HepG2 (cell line): ENCODE data around the gene SPP1. TPM values are rescaled to one million over a fixed set of nuclear protein-coding genes. Genes with fewer than 3 reads are reported as not detected.

ENCODE experiments used
- ATAC-seq: fragments of 200-7000 bp; cut with Tn5 transposase; 3 replicates; pipeline ENCODE4 v1.9.1; 2020; ENCODE audit warnings: mild to moderate bottlenecking, moderate library complexity
- BruUV-seq: library from RNA; stranded (reverse); fragments of 400-500 nt; replicated peaks from 2 replicates; lab custom pipeline; 2021; lab: Mats Ljungman, UMichigan
- CTCF ChIA-PET: fragments of 300-600 bp; formaldehyde crosslinking; extraction: SDS; loops from one replicate; lab custom pipeline; 2021; ENCODE audit warnings: low total read pairs, inconsistent platforms, low intra/inter-chr PET ratio; lab: Yijun Ruan, JAX
- POLR2A ChIA-PET: fragments of 350-600 bp; sonication (Branson Sonifier 250); formaldehyde crosslinking; loops from one replicate; lab custom pipeline; 2020; ENCODE audit warnings: antibody characterized with exemption, inconsistent platforms; lab: Yijun Ruan, JAX
- DNase-seq: peaks from one replicate; pipeline ENCODE4 v3.0.0-alpha.2; 2015; ENCODE audit warnings: low spot score
- FAIRE-seq: peaks from 3 replicates; lab custom pipeline; 2011; peaks lifted over from hg19 to GRCh38; lab: Jason Lieb, UNC
- H2AFZ ChIP-seq: one replicate; pipeline ENCODE4 v1.6.1; 2011; ENCODE audit warnings: low read length, inconsistent platforms
- H3K27ac ChIP-seq: fragments of 300-600 bp; 3 replicates; pipeline ENCODE4 v1.8.0; 2011; ENCODE audit warnings: mixed run types, mild to moderate bottlenecking, mixed read lengths, low read length, inconsistent platforms; ENCODE audit not compliant: insufficient read depth; ENCODE audit errors: extremely low read length
- H3K27me3 ChIP-seq, 2 experiments: fragments of 200-600 bp in 1 of 2; 2 replicates in 1 of 2; 3 replicates in 1 of 2; pipeline versions ENCODE4 v1.6.0 to v1.8.0; 2011; ENCODE audit warnings: low read length in 2 of 2, mild to moderate bottlenecking in 2 of 2, moderate library complexity in 2 of 2, inconsistent platforms in 1 of 2; ENCODE audit not compliant: insufficient read depth in 2 of 2, control insufficient read depth in 1 of 2
- H3K36me3 ChIP-seq, 2 experiments: fragments of 200-600 bp in 1 of 2; replicated peaks in 1 of 2; 2 replicates in 1 of 2; 3 replicates in 1 of 2; pipeline versions ENCODE4 v1.5.1 to v1.8.0; 2011; ENCODE audit warnings: low read length in 2 of 2, inconsistent platforms in 1 of 2; ENCODE audit not compliant: insufficient read depth in 2 of 2, control insufficient read depth in 1 of 2
- H3K4me1 ChIP-seq: 2 replicates; pipeline ENCODE4 v1.5.1; 2012; ENCODE audit warnings: low read length, inconsistent platforms; ENCODE audit not compliant: insufficient read depth
- H3K4me2 ChIP-seq: 2 replicates; pipeline ENCODE4 v1.6.0; 2011; ENCODE audit warnings: low read depth, low read length, inconsistent platforms
- H3K4me3 ChIP-seq, 3 experiments: fragments of 200-600 bp in 1 of 3; sonication (generic), shearing (Covaris generic) in 1 of 3; replicated peaks in 1 of 3; 2 replicates each; pipeline ENCODE4 v1.5.1; 2011 to 2016; ENCODE audit warnings: low read length in 3 of 3, inconsistent platforms in 2 of 3, low read depth in 2 of 3, mild to moderate bottlenecking in 2 of 3, control low read depth in 1 of 3, mixed read lengths in 1 of 3; ENCODE audit not compliant: insufficient read depth in 1 of 3
- H3K79me2 ChIP-seq: one replicate; pipeline ENCODE4 v1.6.1; 2011; ENCODE audit warnings: low read length, inconsistent platforms; ENCODE audit not compliant: insufficient read depth
- H3K9ac ChIP-seq: 2 replicates; pipeline ENCODE4 v1.6.0; 2011; ENCODE audit warnings: mild to moderate bottlenecking, low read depth, low read length, inconsistent platforms; ENCODE audit not compliant: insufficient read depth
- H3K9me3 ChIP-seq: 2 replicates; pipeline ENCODE4 v1.5.1; 2012; ENCODE audit warnings: mild to moderate bottlenecking, low read length
- H4K20me1 ChIP-seq: 2 replicates; pipeline ENCODE4 v1.6.0; 2011; ENCODE audit warnings: inconsistent platforms, mild to moderate bottlenecking, low read length, moderate library complexity; ENCODE audit not compliant: insufficient read depth
- ATF7 ChIP-seq, 2 experiments: fragments of 450-650 bp in 1 of 2; sonication (generic) in 1 of 2; formaldehyde crosslinking in 1 of 2; IDR thresholded peaks; 2 replicates each; pipeline versions ENCODE4 v1.4.0 to v1.6.1; 2016 to 2020; ENCODE audit warnings: antibody characterized with exemption in 1 of 2, mild to moderate bottlenecking in 1 of 2, missing genetic modification reagents in 1 of 2
- CCAR2 ChIP-seq: fragments of 200-400 bp; formaldehyde crosslinking; optimal IDR thresholded peaks from 2 replicates; pipeline ENCODE3; 2018; ENCODE audit warnings: low read depth, mild to moderate bottlenecking, low read length, moderate library complexity
- CEBPB ChIP-seq: IDR thresholded peaks from 2 replicates; pipeline ENCODE4 v1.6.1; 2011; ENCODE audit warnings: low read depth, low read length, improper control_type of control experiment, borderline replicate concordance
- KLF16 ChIP-seq, 2 experiments: sonication (generic) in 1 of 2; formaldehyde crosslinking in 1 of 2; IDR thresholded peaks; 2 replicates each; pipeline versions ENCODE4 v1.6.1 to v1.8.0; 2016 to 2023; ENCODE audit warnings: missing genetic modification reagents in 2 of 2, missing compliant biosample characterization in 1 of 2
- MEIS2 ChIP-seq: sonication (generic); formaldehyde crosslinking; IDR thresholded peaks from 2 replicates; pipeline ENCODE4 v1.9.0; 2021; ENCODE audit warnings: mild to moderate bottlenecking, missing genetic modification reagents
- RXRA ChIP-seq: sonication (generic); formaldehyde crosslinking; IDR thresholded peaks from 2 replicates; pipeline ENCODE4 v1.5.1; 2020; ENCODE audit warnings: missing genetic modification reagents
- SKI ChIP-seq: fragments of 450-650 bp; IDR thresholded peaks from one replicate; pipeline ENCODE4 v1.6.1; 2018; ENCODE audit warnings: mild to moderate bottlenecking; ENCODE audit not compliant: partially characterized antibody
- ZFP36L2 ChIP-seq: sonication (generic); formaldehyde crosslinking; IDR thresholded peaks from 2 replicates; pipeline ENCODE4 v1.4.0; 2020; ENCODE audit warnings: missing genetic modification reagents
- ZNF607 ChIP-seq: sonication (generic); formaldehyde crosslinking; IDR thresholded peaks from 2 replicates; pipeline ENCODE4 v1.5.1; 2020; ENCODE audit warnings: missing genetic modification reagents, mild to moderate bottlenecking, borderline replicate concordance
- WGBS: methylation state at CpG from one replicate; pipeline ENCODE4 v1.1.6; 2017; ENCODE audit warnings: low lambda C conversion rate; 5-methylcytosine and 5-hydroxymethylcytosine counted together
- in situ Hi-C: cut with HindIII; loops from 2 replicates; pipeline ENCODE4 v1.10.0; 2017; ENCODE audit warnings: low pct_unique_long_range_greater_than_20kb; ENCODE audit not compliant: extremely low pct_ligation_motif_present
- intact Hi-C: fragments of 100-400 bp; cut with micrococcal nuclease; formaldehyde crosslinking; loops from one replicate; pipeline ENCODE4 v1.10.0; 2022; ENCODE audit not compliant: unreplicated experiment
- polyA plus RNA-seq, 8 experiments: library from polyadenylated mRNA; depleted of rRNA in 3 of 8; stranded (reverse) in 7 of 8; unstranded in 1 of 8; fragments of >200 nt; fragmentation: Illumina TruSeq in 4 of 8; extraction: Trizol in 4 of 8; gene quantifications; 2 replicates each; pipeline versions ENCODE4 v1.2.1 to v1.2.3, GENCODE V29; 2011 to 2016; ENCODE audit warnings: low read depth in 4 of 8, missing spikeins in 1 of 8, mixed read lengths in 1 of 8; ENCODE audit not compliant: insufficient read depth in 1 of 8
- total RNA-seq, 5 experiments: library from RNA; depleted of rRNA; stranded (reverse); fragments of >200 nt; fragmentation: Illumina TruSeq; extraction: Trizol; gene quantifications; 2 replicates each; pipeline ENCODE4 v1.2.3, GENCODE V29; 2016; ENCODE audit warnings: low read depth in 1 of 5
- TF ChIP-seq, protein P1 (sequence below): sonication (generic); formaldehyde crosslinking; IDR thresholded peaks from 2 replicates; pipeline ENCODE4 v1.9.0; 2021; ENCODE audit warnings: mild to moderate bottlenecking, missing genetic modification reagents

Gene SPP1
- total and polyA plus RNA-seq, 2 of the 13 experiments (the other 11 are each of a cell fraction or from before 2014, with no cell fraction given) = 682 to 788 TPM

GRCh38 chr4:88012647-88013046 lies 37.1 kb downstream of the SPP1 start:
- in situ Hi-C loops = no loop called here
- H2AFZ ChIP-seq = no peak overlapping the region
- CTCF ChIA-PET = no interaction called here
- H3K4me2 ChIP-seq = no peak overlapping the region
- H3K9ac ChIP-seq = no peak overlapping the region
- intact Hi-C loops = no loop called here
- no peaks in the 10 kb centered on the region for H3K36me3 ChIP-seq
- H3K9me3 ChIP-seq = no peaks in the 10 kb centered on the region
- WGBS = 78% methylated on average over 3 of the region's 3 CpGs
- no peak for TF ChIP-seq KLF16 (CRISPR knock-in tag; IDR thresholded peaks at IDR 0.05)
- no peak for TF ChIP-seq RXRA (CRISPR knock-in tag)
- TF ChIP-seq CEBPB = peak; percentile 75
- TF ChIP-seq ATF7 (IDR thresholded peaks at IDR 0.05) = 0 out of 2 replicates have a peak, but pooled peaks have one; percentile 21
- no peak for TF ChIP-seq ATF7 (CRISPR knock-in tag; IDR thresholded peaks at IDR 0.05)
- no peaks in the 10 kb centered on the region for H4K20me1 ChIP-seq
- no peak overlapping the region for H3K27ac ChIP-seq
- POLR2A ChIA-PET = no interaction called here
- no TSS peak for BruUV-seq
- ATAC-seq = no peak
- H3K4me3 ChIP-seq = no peak overlapping the region
- DNase-seq = no peak
- peak; percentile 54 for FAIRE-seq
- H3K27me3 ChIP-seq = no peaks in the 10 kb centered on the region
- H3K79me2 ChIP-seq = peaks cover 16% of the 10 kb centered on the region
- H3K4me1 ChIP-seq = peaks cover 54% of the 10 kb centered on the region

- Histone ChIP-seq H3K79me2 (peaks cover 4% of the 10 kb centered on the region), H4K20me1 (no peaks in the 10 kb centered on the region)
- no TSS peak for BruUV-seq
Measured at GRCh38 chr4:88014386-88014905, 38.9 kb downstream of the SPP1 start.

More at GRCh38 chr4:88014386-88014905, 38.9 kb downstream of the SPP1 start:
- Histone ChIP-seq H3K27me3 (no peaks in the 10 kb centered on the region), H3K4me1 (peaks cover 43% of the 10 kb centered on the region), H3K36me3 (no peaks in the 10 kb centered on the region), H2AFZ (no peak overlapping the region), H3K4me3 (no peak overlapping the region), H3K9ac (no peak overlapping the region), H3K27ac (no peak overlapping the region), H3K9me3 (no peaks in the 10 kb centered on the region), H3K4me2 (no peak overlapping the region)
- intact Hi-C loops = no loop called here
- ATAC-seq (no peak), DNase-seq (no peak), FAIRE-seq (no peak)
- ChIA-PET POLR2A (no interaction called here), CTCF (no interaction called here)
- WGBS = 100% methylated on average over 3 of the region's 3 CpGs
- in situ Hi-C loops = no loop called here
- TF ChIP-seq CCAR2 = no peak
- TF ChIP-seq, protein P1, sequence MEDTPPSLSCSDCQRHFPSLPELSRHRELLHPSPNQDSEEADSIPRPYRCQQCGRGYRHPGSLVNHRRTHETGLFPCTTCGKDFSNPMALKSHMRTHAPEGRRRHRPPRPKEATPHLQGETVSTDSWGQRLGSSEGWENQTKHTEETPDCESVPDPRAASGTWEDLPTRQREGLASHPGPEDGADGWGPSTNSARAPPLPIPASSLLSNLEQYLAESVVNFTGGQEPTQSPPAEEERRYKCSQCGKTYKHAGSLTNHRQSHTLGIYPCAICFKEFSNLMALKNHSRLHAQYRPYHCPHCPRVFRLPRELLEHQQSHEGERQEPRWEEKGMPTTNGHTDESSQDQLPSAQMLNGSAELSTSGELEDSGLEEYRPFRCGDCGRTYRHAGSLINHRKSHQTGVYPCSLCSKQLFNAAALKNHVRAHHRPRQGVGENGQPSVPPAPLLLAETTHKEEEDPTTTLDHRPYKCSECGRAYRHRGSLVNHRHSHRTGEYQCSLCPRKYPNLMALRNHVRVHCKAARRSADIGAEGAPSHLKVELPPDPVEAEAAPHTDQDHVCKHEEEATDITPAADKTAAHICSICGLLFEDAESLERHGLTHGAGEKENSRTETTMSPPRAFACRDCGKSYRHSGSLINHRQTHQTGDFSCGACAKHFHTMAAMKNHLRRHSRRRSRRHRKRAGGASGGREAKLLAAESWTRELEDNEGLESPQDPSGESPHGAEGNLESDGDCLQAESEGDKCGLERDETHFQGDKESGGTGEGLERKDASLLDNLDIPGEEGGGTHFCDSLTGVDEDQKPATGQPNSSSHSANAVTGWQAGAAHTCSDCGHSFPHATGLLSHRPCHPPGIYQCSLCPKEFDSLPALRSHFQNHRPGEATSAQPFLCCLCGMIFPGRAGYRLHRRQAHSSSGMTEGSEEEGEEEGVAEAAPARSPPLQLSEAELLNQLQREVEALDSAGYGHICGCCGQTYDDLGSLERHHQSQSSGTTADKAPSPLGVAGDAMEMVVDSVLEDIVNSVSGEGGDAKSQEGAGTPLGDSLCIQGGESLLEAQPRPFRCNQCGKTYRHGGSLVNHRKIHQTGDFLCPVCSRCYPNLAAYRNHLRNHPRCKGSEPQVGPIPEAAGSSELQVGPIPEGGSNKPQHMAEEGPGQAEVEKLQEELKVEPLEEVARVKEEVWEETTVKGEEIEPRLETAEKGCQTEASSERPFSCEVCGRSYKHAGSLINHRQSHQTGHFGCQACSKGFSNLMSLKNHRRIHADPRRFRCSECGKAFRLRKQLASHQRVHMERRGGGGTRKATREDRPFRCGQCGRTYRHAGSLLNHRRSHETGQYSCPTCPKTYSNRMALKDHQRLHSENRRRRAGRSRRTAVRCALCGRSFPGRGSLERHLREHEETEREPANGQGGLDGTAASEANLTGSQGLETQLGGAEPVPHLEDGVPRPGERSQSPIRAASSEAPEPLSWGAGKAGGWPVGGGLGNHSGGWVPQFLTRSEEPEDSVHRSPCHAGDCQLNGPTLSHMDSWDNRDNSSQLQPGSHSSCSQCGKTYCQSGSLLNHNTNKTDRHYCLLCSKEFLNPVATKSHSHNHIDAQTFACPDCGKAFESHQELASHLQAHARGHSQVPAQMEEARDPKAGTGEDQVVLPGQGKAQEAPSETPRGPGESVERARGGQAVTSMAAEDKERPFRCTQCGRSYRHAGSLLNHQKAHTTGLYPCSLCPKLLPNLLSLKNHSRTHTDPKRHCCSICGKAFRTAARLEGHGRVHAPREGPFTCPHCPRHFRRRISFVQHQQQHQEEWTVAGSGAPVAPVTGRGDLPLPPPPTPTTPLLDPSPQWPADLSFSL (CRISPR knock-in tag) = no peak
- no peak for TF ChIP-seq ZFP36L2 (CRISPR knock-in tag)
- TF ChIP-seq MEIS2 (CRISPR knock-in tag) = no peak
- TF ChIP-seq ZNF607 (CRISPR knock-in tag) = no peak
- no peak for TF ChIP-seq SKI
